HepG2 (cell line): ENCODE results near the gene DDN. TPM values are rescaled to one million over a fixed set of nuclear protein-coding genes. Genes with fewer than 3 reads are reported as not detected.

Experiments used
- BHLHE40 ChIP-seq: IDR thresholded peaks from 2 replicates; pipeline ENCODE4 v1.6.1; 2011; ENCODE audit warnings: low read length, improper control_type of control experiment
- BRCA1 ChIP-seq: sonication (generic); formaldehyde crosslinking; IDR thresholded peaks from 2 replicates; pipeline ENCODE4 v1.4.0; 2020; ENCODE audit warnings: missing genetic modification reagents
- ETV5 ChIP-seq: IDR thresholded peaks from 2 replicates; pipeline ENCODE4 v1.6.1; 2018; ENCODE audit warnings: missing biosample characterization, missing genetic modification reagents, inconsistent platforms, borderline replicate concordance
- HOXA7 ChIP-seq: sonication (generic); formaldehyde crosslinking; IDR thresholded peaks from 2 replicates; pipeline ENCODE4 v1.8.1; 2022; ENCODE audit warnings: mild to moderate bottlenecking, missing genetic modification reagents, moderate library complexity
- HOXA9 ChIP-seq: sonication (generic); formaldehyde crosslinking; IDR thresholded peaks from 2 replicates; pipeline ENCODE4 v1.8.1; 2022; ENCODE audit warnings: missing genetic modification reagents, mild to moderate bottlenecking, moderate library complexity, borderline replicate concordance
- HOXD1 ChIP-seq: sonication (generic); formaldehyde crosslinking; IDR thresholded peaks from 2 replicates; pipeline ENCODE4 v1.5.0; 2020; ENCODE audit warnings: missing genetic modification reagents
- KMT2A ChIP-seq: sonication (generic); formaldehyde crosslinking; IDR thresholded peaks from 2 replicates; pipeline ENCODE4 v1.4.0; 2020; ENCODE audit warnings: missing genetic modification reagents
- POLR2A ChIP-seq, 2 experiments: IDR thresholded peaks; 2 replicates each; pipeline ENCODE4 v1.6.1; 2011; ENCODE audit warnings: low read depth in 2 of 2, low read length in 2 of 2, mild to moderate bottlenecking in 1 of 2, moderate library complexity in 1 of 2; ENCODE audit not compliant: insufficient read depth in 1 of 2
- SETDB1 ChIP-seq: sonication (generic); formaldehyde crosslinking; IDR thresholded peaks from 2 replicates; pipeline ENCODE4 v1.5.1; 2020; ENCODE audit warnings: missing genetic modification reagents, mild to moderate bottlenecking, borderline replicate concordance
- SSRP1 ChIP-seq: IDR thresholded peaks from 2 replicates; pipeline ENCODE4 v1.6.1; 2016; ENCODE audit warnings: control low read depth
- TBX2 ChIP-seq: sonication (generic); formaldehyde crosslinking; IDR thresholded peaks from 2 replicates; pipeline ENCODE4 v1.5.0; 2020; ENCODE audit warnings: missing genetic modification reagents, mild to moderate bottlenecking, borderline replicate concordance
- ZBTB38 ChIP-seq: sonication (generic); formaldehyde crosslinking; IDR thresholded peaks from 2 replicates; pipeline ENCODE4 v1.5.1; 2020; ENCODE audit warnings: mild to moderate bottlenecking, missing genetic modification reagents
- ZNF232 ChIP-seq: sonication (generic); formaldehyde crosslinking; IDR thresholded peaks from 2 replicates; pipeline ENCODE4 v1.4.0; 2020; ENCODE audit warnings: missing genetic modification reagents, borderline replicate concordance
- ZSCAN30 ChIP-seq: sonication (generic); formaldehyde crosslinking; IDR thresholded peaks from 2 replicates; pipeline ENCODE4 v1.5.0; 2020; ENCODE audit warnings: mild to moderate bottlenecking, missing genetic modification reagents
- polyA plus RNA-seq, 8 experiments: library from polyadenylated mRNA; depleted of rRNA in 3 of 8; stranded (reverse) in 7 of 8; unstranded in 1 of 8; fragments of >200 nt; fragmentation: Illumina TruSeq in 4 of 8; extraction: Trizol in 4 of 8; gene quantifications; 2 replicates each; pipeline versions ENCODE4 v1.2.1 to v1.2.3, GENCODE V29; 2011 to 2016; ENCODE audit warnings: low read depth in 4 of 8, missing spikeins in 1 of 8, mixed read lengths in 1 of 8; ENCODE audit not compliant: insufficient read depth in 1 of 8
- total RNA-seq, 5 experiments: library from RNA; depleted of rRNA; stranded (reverse); fragments of >200 nt; fragmentation: Illumina TruSeq; extraction: Trizol; gene quantifications; 2 replicates each; pipeline ENCODE4 v1.2.3, GENCODE V29; 2016; ENCODE audit warnings: low read depth in 1 of 5
- TF ChIP-seq, protein P1 (sequence below): sonication (generic); formaldehyde crosslinking; IDR thresholded peaks from 2 replicates; pipeline ENCODE4 v1.4.0; 2020; ENCODE audit warnings: missing genetic modification reagents
- TF ChIP-seq, protein P2 (sequence below): sonication (generic); formaldehyde crosslinking; IDR thresholded peaks from 2 replicates; pipeline ENCODE4 v1.4.0; 2020; ENCODE audit warnings: missing genetic modification reagents
- TF ChIP-seq, protein P3 (sequence below): sonication (generic); formaldehyde crosslinking; IDR thresholded peaks from 2 replicates; pipeline ENCODE4 v1.5.1; 2020; ENCODE audit warnings: missing genetic modification reagents, mild to moderate bottlenecking, borderline replicate concordance
- TF ChIP-seq, protein P4 (sequence below): sonication (generic); formaldehyde crosslinking; conservative IDR thresholded peaks from 2 replicates; pipeline ENCODE4 v1.4.0; 2020; ENCODE audit warnings: missing genetic modification reagents
- TF ChIP-seq, protein P5 (sequence below): sonication (generic); formaldehyde crosslinking; IDR thresholded peaks from 2 replicates; pipeline ENCODE4 v1.5.1; 2020; ENCODE audit warnings: mild to moderate bottlenecking, moderate library complexity, missing genetic modification reagents

DDN gene
- total and polyA plus RNA-seq, 2 of the 13 experiments (the other 11 are each of a cell fraction or from before 2014, with no cell fraction given): 0.24 to 0.53 TPM

DNA sequence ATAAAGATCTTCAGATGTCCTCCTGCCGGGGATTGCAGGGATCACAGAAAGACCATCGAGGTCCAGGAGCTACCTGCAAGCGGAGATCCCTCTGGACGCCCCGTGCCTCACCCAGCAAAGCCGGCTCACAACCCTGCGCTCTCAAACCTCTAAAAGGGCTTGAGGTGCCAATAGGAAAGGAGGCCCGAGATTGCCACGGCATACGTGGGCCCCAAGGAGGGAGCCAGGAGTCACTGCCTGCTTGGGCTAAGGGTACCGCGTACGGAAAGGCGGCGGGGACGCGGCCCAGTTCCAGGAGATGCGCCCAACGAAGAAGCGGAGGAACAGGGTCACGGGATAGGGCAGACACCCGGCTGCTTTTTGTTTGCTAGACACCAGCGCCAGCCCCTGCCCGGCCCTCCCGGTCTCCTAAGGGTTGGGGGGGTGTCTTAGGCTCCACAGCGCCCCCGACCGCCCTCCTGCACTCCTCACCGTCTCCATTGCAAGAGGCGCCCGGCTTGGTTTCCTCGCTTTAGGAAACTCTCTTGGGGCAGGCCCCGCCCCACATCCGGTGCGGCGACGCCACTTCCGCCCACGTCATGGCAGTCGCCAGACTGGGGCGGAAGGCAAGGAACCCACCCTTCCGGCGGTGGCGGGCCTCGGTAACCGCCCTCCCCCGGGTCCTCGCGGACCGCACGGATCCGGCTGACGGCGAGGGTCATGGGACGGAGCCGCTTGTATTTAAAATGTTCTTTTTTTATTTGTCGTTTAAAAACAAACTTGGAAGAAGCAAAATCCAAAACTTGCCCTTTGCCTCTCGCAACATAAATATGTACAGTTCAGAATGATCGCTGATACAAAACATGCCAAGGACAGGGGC is 19.3 kb upstream of the DDN start, which contains the start of gene PRKAG1 (continued):
- TF ChIP-seq ZNF232 (CRISPR knock-in tag) (no peak; the same call in 1 of the 2 replicates), POLR2A (IDR thresholded peaks at IDR 0.05; ENCODE audit: insufficient read depth in 1 of 2, low read depth in 2 of 2, low read length in 2 of 2) (peak; percentile 78 to 82), SSRP1 (CRISPR knock-in tag) (no peak), ZBTB38 (CRISPR knock-in tag) (no peak; the same call in 1 of the 2 replicates), HOXA9 (CRISPR knock-in tag) (no peak), SETDB1 (no peak), HOXA7 (CRISPR knock-in tag) (no peak), HOXD1 (CRISPR knock-in tag) (0 out of 2 replicates have a peak, but pooled peaks have one; percentile 52), BRCA1 (CRISPR knock-in tag) (no peak), ETV5 (CRISPR knock-in tag) (peak; percentile 94), BHLHE40 (no peak), TBX2 (CRISPR knock-in tag) (peak; percentile 58; the same call in 1 of the 2 replicates), ZSCAN30 (no peak), KMT2A (CRISPR knock-in tag) (peak; percentile 71; the same call in 1 of the 2 replicates)
- TF ChIP-seq, protein P1, sequence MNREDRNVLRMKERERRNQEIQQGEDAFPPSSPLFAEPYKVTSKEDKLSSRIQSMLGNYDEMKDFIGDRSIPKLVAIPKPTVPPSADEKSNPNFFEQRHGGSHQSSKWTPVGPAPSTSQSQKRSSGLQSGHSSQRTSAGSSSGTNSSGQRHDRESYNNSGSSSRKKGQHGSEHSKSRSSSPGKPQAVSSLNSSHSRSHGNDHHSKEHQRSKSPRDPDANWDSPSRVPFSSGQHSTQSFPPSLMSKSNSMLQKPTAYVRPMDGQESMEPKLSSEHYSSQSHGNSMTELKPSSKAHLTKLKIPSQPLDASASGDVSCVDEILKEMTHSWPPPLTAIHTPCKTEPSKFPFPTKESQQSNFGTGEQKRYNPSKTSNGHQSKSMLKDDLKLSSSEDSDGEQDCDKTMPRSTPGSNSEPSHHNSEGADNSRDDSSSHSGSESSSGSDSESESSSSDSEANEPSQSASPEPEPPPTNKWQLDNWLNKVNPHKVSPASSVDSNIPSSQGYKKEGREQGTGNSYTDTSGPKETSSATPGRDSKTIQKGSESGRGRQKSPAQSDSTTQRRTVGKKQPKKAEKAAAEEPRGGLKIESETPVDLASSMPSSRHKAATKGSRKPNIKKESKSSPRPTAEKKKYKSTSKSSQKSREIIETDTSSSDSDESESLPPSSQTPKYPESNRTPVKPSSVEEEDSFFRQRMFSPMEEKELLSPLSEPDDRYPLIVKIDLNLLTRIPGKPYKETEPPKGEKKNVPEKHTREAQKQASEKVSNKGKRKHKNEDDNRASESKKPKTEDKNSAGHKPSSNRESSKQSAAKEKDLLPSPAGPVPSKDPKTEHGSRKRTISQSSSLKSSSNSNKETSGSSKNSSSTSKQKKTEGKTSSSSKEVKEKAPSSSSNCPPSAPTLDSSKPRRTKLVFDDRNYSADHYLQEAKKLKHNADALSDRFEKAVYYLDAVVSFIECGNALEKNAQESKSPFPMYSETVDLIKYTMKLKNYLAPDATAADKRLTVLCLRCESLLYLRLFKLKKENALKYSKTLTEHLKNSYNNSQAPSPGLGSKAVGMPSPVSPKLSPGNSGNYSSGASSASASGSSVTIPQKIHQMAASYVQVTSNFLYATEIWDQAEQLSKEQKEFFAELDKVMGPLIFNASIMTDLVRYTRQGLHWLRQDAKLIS: no peak
- TF ChIP-seq, protein P2, sequence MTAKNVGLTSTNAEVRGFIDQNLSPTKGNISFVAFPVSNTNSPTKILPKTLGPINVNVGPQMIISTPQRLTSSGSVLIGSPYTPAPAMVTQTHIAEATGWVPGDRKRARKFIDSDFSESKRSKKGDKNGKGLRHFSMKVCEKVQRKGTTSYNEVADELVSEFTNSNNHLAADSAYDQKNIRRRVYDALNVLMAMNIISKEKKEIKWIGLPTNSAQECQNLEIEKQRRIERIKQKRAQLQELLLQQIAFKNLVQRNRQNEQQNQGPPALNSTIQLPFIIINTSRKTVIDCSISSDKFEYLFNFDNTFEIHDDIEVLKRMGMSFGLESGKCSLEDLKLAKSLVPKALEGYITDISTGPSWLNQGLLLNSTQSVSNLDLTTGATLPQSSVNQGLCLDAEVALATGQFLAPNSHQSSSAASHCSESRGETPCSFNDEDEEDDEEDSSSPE (CRISPR knock-in tag): peak; percentile 65; the same call in 1 of the 2 replicates
- TF ChIP-seq, protein P3, sequence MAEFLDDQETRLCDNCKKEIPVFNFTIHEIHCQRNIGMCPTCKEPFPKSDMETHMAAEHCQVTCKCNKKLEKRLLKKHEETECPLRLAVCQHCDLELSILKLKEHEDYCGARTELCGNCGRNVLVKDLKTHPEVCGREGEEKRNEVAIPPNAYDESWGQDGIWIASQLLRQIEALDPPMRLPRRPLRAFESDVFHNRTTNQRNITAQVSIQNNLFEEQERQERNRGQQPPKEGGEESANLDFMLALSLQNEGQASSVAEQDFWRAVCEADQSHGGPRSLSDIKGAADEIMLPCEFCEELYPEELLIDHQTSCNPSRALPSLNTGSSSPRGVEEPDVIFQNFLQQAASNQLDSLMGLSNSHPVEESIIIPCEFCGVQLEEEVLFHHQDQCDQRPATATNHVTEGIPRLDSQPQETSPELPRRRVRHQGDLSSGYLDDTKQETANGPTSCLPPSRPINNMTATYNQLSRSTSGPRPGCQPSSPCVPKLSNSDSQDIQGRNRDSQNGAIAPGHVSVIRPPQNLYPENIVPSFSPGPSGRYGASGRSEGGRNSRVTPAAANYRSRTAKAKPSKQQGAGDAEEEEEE (CRISPR knock-in tag): peak; percentile 54; the same call in 1 of the 2 replicates
- TF ChIP-seq, protein P4, sequence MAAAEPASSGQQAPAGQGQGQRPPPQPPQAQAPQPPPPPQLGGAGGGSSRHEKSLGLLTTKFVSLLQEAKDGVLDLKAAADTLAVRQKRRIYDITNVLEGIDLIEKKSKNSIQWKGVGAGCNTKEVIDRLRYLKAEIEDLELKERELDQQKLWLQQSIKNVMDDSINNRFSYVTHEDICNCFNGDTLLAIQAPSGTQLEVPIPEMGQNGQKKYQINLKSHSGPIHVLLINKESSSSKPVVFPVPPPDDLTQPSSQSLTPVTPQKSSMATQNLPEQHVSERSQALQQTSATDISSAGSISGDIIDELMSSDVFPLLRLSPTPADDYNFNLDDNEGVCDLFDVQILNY (CRISPR knock-in tag): no peak
- TF ChIP-seq, protein P5, sequence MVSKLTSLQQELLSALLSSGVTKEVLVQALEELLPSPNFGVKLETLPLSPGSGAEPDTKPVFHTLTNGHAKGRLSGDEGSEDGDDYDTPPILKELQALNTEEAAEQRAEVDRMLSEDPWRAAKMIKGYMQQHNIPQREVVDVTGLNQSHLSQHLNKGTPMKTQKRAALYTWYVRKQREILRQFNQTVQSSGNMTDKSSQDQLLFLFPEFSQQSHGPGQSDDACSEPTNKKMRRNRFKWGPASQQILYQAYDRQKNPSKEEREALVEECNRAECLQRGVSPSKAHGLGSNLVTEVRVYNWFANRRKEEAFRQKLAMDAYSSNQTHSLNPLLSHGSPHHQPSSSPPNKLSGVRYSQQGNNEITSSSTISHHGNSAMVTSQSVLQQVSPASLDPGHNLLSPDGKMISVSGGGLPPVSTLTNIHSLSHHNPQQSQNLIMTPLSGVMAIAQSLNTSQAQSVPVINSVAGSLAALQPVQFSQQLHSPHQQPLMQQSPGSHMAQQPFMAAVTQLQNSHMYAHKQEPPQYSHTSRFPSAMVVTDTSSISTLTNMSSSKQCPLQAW: peak; percentile 92
